Upper lobe of left lung (tissue), 4 donors: ENCODE measurements around the gene SRPRB.

Source experiments
- CTCF ChIP-seq, 6 experiments: fragments of 450-650 bp in 4 of 6; fragments of 200-600 bp in 2 of 6; sonication (generic) in 2 of 6; IDR thresholded peaks; one replicate each; pipeline ENCODE4 v1.5.1; 2016 to 2019; ENCODE audit warnings: antibody characterized with exemption in 6 of 6
- POLR2A ChIP-seq, 4 donors: fragments of 450-650 bp; IDR thresholded peaks; one replicate each; pipeline ENCODE4 v1.5.1; 2016 to 2017; ENCODE audit warnings: antibody characterized with exemption in 4 of 4, mild to moderate bottlenecking in 2 of 4
- POLR2AphosphoS5 ChIP-seq, 2 donors: sonication (generic); formaldehyde crosslinking; IDR thresholded peaks; one replicate each; pipeline ENCODE4 v1.5.1; 2017; ENCODE audit warnings: antibody characterized with exemption in 2 of 2

DNA sequence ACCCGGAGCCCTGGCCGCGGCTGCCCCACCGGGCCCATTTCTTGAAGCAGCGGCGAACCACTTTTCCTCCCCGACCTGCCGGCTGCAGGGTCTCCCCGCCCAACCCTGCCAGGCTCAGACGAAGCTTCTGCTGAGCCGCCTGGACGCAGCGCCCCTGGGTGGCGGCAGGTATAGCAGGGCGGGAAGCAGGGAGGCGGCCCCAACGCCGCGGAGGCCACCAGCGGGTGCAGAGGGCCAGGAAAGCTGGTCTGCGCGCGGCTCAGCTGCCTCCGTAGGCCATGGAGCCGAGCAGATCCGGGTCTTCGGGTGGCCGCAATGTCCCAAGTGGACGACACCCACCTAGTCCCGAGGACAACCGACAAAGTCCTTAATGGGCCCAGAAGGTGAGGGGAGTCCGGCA is 21.9 kb upstream of the SRPRB start:
- TF ChIP-seq POLR2A (IDR thresholded peaks at IDR 0.05) (no peak), POLR2AphosphoS5 (IDR thresholded peaks at IDR 0.05) (no peak), CTCF (IDR thresholded peaks at IDR 0.05) (no peak)
